ENCODE measurements around the gene PAMR1. TPM values are rescaled to one million over a fixed set of nuclear protein-coding genes. Genes with fewer than 3 reads are reported as not detected.
A peak's percentile ranks its signal among the peaks of the same experiment; 100 is the strongest.

PAMR1 gene, protein sequence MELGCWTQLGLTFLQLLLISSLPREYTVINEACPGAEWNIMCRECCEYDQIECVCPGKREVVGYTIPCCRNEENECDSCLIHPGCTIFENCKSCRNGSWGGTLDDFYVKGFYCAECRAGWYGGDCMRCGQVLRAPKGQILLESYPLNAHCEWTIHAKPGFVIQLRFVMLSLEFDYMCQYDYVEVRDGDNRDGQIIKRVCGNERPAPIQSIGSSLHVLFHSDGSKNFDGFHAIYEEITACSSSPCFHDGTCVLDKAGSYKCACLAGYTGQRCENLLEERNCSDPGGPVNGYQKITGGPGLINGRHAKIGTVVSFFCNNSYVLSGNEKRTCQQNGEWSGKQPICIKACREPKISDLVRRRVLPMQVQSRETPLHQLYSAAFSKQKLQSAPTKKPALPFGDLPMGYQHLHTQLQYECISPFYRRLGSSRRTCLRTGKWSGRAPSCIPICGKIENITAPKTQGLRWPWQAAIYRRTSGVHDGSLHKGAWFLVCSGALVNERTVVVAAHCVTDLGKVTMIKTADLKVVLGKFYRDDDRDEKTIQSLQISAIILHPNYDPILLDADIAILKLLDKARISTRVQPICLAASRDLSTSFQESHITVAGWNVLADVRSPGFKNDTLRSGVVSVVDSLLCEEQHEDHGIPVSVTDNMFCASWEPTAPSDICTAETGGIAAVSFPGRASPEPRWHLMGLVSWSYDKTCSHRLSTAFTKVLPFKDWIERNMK
- polyA plus RNA-seq (2013, experiment 1 of 2) = 0.46 TPM
- 0.52 TPM for polyA plus RNA-seq (2013, experiment 2 of 2)

DNA sequence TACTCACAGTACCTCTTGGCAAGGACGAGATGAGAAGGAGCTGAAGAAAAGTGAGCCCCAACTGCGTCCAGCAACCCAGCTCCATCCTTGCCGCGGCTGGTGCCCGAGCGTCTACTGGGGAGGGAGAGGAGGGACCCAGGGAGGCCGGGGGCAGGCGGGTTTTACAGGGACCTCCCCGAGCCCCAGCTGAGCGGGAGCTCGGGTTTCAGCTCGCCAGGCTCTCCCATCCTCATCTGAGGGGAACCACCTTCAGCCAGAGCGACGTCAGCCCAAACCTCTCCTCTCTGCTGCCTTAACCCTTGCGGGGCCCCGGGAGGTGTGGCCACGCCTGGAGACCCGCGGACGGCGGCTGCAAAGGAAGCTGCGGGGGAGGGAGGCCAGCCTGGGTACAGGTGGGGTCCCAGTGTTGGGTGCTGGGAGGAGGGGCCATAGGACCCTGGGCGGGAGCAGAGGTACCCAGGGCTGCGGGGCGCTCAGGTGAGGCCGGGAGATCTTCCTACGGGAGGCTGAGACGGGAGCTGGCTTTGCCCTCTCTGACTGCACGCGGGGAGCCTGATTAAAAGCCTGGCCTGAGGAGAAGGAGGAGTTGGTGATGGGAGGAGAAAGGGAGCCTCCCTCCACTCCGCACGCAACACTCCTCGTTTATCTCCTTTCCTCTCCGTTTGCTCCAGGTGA lies at the start of gene PAMR1:
Gene PAMR1, minus strand, starts transcription at position 116 of the 675 bp plus-strand sequence. Its CDS starts 31 bp downstream, at position 85.
- peak; percentile 72 for DNase-seq
- Histone ChIP-seq H3K56ac (ENCODE audit: low read length) (peak within 1 kb of the TSS; percentile 80), H3K4me2 (ENCODE audit: low read length) (peak within 1 kb of the TSS; percentile 11), H2BK120ac (ENCODE audit: low read depth, low read length) (no peak within 1 kb of the TSS), H3K9ac (ENCODE audit: low read length) (peak within 1 kb of the TSS; percentile 57), H3K4me3 (ENCODE audit: low read length) (peak within 1 kb of the TSS; percentile 28), H3K79me2 (ENCODE audit: control insufficient read depth, insufficient read depth, low read length) (no peaks in the 10 kb centered on the region), H3K23ac (ENCODE audit: low read length) (no peak within 1 kb of the TSS), H3K27ac (ENCODE audit: low read depth, low read length) (no peak within 1 kb of the TSS), H3K18ac (ENCODE audit: low read length) (peak within 1 kb of the TSS; percentile 3), H3K4ac (ENCODE audit: low read depth, low read length) (no peak within 1 kb of the TSS), H2BK15ac (replicated peaks; ENCODE audit: low read depth) (no peak within 1 kb of the TSS), H3K79me1 (ENCODE audit: low read length) (no peaks in the 10 kb centered on the region), H4K5ac (ENCODE audit: low read length) (no peak within 1 kb of the TSS), H3K36me3 (ENCODE audit: control insufficient read depth, insufficient read depth, low read length) (no peaks in the 10 kb centered on the region), H2AK5ac (ENCODE audit: low read length) (no peak within 1 kb of the TSS), H3K27me3 (ENCODE audit: insufficient read depth, low read length, poor library complexity) (no peaks in the 10 kb centered on the region), H4K8ac (ENCODE audit: low read depth, low read length) (no peak within 1 kb of the TSS), H2BK5ac (ENCODE audit: low read length) (no peak within 1 kb of the TSS), H3K4me1 (ENCODE audit: control insufficient read depth, low read depth, low read length) (no peaks in the 10 kb centered on the region)
- WGBS (ENCODE audit: extremely low coverage, insufficient coverage, low lambda C conversion rate) = no CpG with 5 or more reads among the region's 34 CpGs

DNA sequence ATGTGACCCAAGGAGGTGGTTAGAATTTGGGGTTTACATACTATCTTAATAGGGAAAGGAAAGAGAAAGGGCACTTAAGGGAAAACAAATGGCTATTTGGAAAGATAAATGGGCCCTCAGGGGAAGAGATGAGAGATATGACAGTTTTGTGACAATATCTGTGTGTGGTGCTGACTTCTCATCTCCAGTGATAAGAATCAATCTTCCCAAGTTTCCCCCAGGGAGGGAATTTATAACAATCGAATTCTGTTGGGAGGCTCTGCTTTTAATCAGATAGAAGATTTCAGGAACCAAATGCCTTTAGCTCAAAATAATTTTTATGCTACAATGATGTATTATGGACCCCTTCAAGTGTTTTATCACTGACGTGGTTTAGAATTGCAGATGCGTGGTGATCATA lies 46.3 kb upstream of the PAMR1 start:
- Histone ChIP-seq H3K27ac (ENCODE audit: low read depth, low read length) (no peak overlapping the region), H3K56ac (ENCODE audit: low read length) (no peak overlapping the region), H3K79me1 (ENCODE audit: low read length) (no peaks in the 10 kb centered on the region), H3K4me1 (ENCODE audit: control insufficient read depth, low read depth, low read length) (peaks cover 2% of the 10 kb centered on the region), H3K36me3 (ENCODE audit: control insufficient read depth, insufficient read depth, low read length) (no peaks in the 10 kb centered on the region), H4K5ac (ENCODE audit: low read length) (no peak overlapping the region), H3K27me3 (ENCODE audit: insufficient read depth, low read length, poor library complexity) (no peaks in the 10 kb centered on the region), H3K4me3 (ENCODE audit: low read length) (no peak overlapping the region), H4K8ac (ENCODE audit: low read depth, low read length) (no peak overlapping the region), H2BK5ac (ENCODE audit: low read length) (no peak overlapping the region), H2BK15ac (replicated peaks; ENCODE audit: low read depth) (no peak overlapping the region), H3K4me2 (ENCODE audit: low read length) (no peak overlapping the region), H2BK120ac (ENCODE audit: low read depth, low read length) (no peak overlapping the region), H3K18ac (ENCODE audit: low read length) (no peak overlapping the region), H3K4ac (ENCODE audit: low read depth, low read length) (no peak overlapping the region), H3K23ac (ENCODE audit: low read length) (no peak overlapping the region), H3K9ac (ENCODE audit: low read length) (no peak overlapping the region), H3K79me2 (ENCODE audit: control insufficient read depth, insufficient read depth, low read length) (no peaks in the 10 kb centered on the region), H2AK5ac (ENCODE audit: low read length) (no peak overlapping the region)
- peak; percentile 16 for DNase-seq
- WGBS (ENCODE audit: extremely low coverage, insufficient coverage, low lambda C conversion rate) = no CpG with 5 or more reads among the region's 3 CpGs

DNA sequence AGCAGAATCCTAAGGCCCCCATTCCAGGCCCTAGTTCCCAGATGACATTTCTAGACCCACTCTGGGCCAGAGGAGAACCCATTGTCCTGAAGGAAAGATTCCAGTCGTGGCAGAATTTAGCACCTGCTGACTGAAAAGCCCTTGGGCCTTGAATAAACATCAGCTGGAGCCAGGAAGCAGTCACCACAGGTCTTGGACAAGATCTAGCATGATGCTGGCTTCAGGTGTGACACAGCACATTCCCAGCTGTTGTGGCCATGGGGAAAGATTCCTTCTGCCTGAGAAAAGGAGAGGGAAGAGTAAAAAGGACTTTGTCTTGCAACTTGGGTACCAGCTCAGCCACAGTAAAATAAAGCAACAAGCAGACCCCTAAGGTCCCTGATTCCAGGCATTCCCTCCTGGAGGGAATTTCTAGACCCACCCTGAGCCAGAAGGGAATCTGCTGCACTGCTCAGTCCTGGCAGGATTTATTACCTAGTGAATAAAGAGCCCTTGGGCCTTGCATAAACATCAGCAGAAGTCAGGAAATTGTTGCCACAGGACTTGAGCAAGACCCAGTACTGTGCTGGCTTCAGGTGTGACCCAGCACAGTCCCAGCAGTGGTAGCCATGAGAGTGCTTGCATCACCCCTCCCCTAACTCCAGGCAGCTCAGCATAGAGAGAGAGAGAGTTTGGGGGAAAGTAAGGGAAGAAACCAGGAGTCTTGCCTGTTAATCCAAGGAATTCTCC lies 42.5 kb upstream of the PAMR1 start:
- Histone ChIP-seq H3K4me3 (ENCODE audit: low read length) (no peak overlapping the region), H4K8ac (ENCODE audit: low read depth, low read length) (no peak overlapping the region), H3K9ac (ENCODE audit: low read length) (no peak overlapping the region), H3K79me2 (ENCODE audit: control insufficient read depth, insufficient read depth, low read length) (no peaks in the 10 kb centered on the region), H3K36me3 (ENCODE audit: control insufficient read depth, insufficient read depth, low read length) (no peaks in the 10 kb centered on the region), H3K4me2 (ENCODE audit: low read length) (no peak overlapping the region), H3K23ac (ENCODE audit: low read length) (no peak overlapping the region), H3K18ac (ENCODE audit: low read length) (peak overlapping the region; percentile 78), H3K4ac (ENCODE audit: low read depth, low read length) (no peak overlapping the region), H2BK120ac (ENCODE audit: low read depth, low read length) (no peak overlapping the region), H3K56ac (ENCODE audit: low read length) (no peak overlapping the region), H2BK5ac (ENCODE audit: low read length) (no peak overlapping the region), H3K4me1 (ENCODE audit: control insufficient read depth, low read depth, low read length) (peaks cover 2% of the 10 kb centered on the region), H3K79me1 (ENCODE audit: low read length) (no peaks in the 10 kb centered on the region), H4K5ac (ENCODE audit: low read length) (no peak overlapping the region), H2BK15ac (replicated peaks; ENCODE audit: low read depth) (no peak overlapping the region), H3K27me3 (ENCODE audit: insufficient read depth, low read length, poor library complexity) (no peaks in the 10 kb centered on the region), H2AK5ac (ENCODE audit: low read length) (no peak overlapping the region), H3K27ac (ENCODE audit: low read depth, low read length) (peak overlapping the region; percentile 84)
- DNase-seq = peak; percentile 94
- WGBS (ENCODE audit: extremely low coverage, insufficient coverage, low lambda C conversion rate) = no CpG with 5 or more reads among the region's 1 CpG

DNA sequence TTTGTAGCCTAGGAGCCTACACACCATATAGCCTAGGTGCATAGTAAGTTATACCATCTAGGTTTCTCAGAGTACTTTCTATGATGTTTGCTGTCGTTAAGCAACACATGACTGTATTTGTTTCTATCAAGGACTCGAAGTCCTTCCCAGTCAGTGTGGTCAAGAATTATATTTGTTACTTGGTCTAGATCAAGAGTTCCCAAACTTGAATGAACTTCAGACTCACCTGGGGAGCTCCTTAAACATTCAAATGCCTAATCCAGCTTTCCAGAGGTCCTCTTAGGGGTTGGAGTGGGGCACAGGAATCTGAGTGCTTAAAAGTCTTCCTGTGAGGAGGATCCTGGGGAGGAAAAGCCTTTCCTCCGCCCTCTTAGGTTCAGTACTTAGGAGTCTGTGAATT lies 41.5 kb upstream of the PAMR1 start:
- H3K4me3 ChIP-seq (ENCODE audit: low read length) = no peak overlapping the region

DNA sequence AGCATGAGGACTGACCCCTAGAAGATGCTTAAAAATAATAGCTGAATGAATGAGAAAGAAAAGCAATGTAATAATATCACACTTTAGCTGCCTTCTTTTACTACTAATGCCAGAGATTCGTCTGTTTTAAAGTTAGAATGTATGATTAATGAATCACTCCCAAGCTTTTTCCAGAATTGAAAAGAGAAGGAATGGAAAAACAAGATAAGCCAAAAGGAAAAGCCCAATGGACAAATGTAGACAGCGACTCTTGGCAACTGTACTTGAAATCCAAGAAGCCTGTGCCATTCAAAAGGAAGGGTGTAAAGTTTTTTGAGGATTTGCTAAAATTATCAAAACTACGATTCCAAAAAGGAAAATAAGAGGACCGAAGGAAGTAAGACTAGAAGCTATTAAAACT lies 40.8 kb upstream of the PAMR1 start:
- H3K4me3 ChIP-seq (ENCODE audit: low read length) = no peak overlapping the region
- WGBS (ENCODE audit: extremely low coverage, insufficient coverage, low lambda C conversion rate) = no CpG with 5 or more reads among the region's 4 CpGs

More for the DNA sequence above, 41.5 kb upstream of the PAMR1 start:
- no peak overlapping the region for H4K5ac ChIP-seq (ENCODE audit: low read length)
- no peak overlapping the region for H2BK120ac ChIP-seq (ENCODE audit: low read depth, low read length)
- H3K4me1 ChIP-seq (ENCODE audit: control insufficient read depth, low read depth, low read length) = peaks cover 2% of the 10 kb centered on the region
- H3K79me2 ChIP-seq (ENCODE audit: control insufficient read depth, insufficient read depth, low read length) = no peaks in the 10 kb centered on the region
- no peak overlapping the region for H3K56ac ChIP-seq (ENCODE audit: low read length)
- H3K18ac ChIP-seq (ENCODE audit: low read length) = peak overlapping the region; percentile 78
- no peak overlapping the region for H2AK5ac ChIP-seq (ENCODE audit: low read length)
- no peaks in the 10 kb centered on the region for H3K36me3 ChIP-seq (ENCODE audit: control insufficient read depth, insufficient read depth, low read length)
- H3K4ac ChIP-seq (ENCODE audit: low read depth, low read length) = no peak overlapping the region
- no CpG with 5 or more reads among the region's 3 CpGs for WGBS (ENCODE audit: extremely low coverage, insufficient coverage, low lambda C conversion rate)
- H3K23ac ChIP-seq (ENCODE audit: low read length) = no peak overlapping the region
- no peaks in the 10 kb centered on the region for H3K27me3 ChIP-seq (ENCODE audit: insufficient read depth, low read length, poor library complexity)
- no peaks in the 10 kb centered on the region for H3K79me1 ChIP-seq (ENCODE audit: low read length)
- H2BK15ac ChIP-seq (replicated peaks; ENCODE audit: low read depth) = no peak overlapping the region
- no peak for DNase-seq
- H3K9ac ChIP-seq (ENCODE audit: low read length) = no peak overlapping the region
- no peak overlapping the region for H2BK5ac ChIP-seq (ENCODE audit: low read length)
- H3K4me2 ChIP-seq (ENCODE audit: low read length) = no peak overlapping the region
- no peak overlapping the region for H4K8ac ChIP-seq (ENCODE audit: low read depth, low read length)
- peak overlapping the region; percentile 84 for H3K27ac ChIP-seq (ENCODE audit: low read depth, low read length)

More for the DNA sequence above, 40.8 kb upstream of the PAMR1 start:
- H2BK15ac ChIP-seq (replicated peaks; ENCODE audit: low read depth) = no peak overlapping the region
- no peak overlapping the region for H2BK120ac ChIP-seq (ENCODE audit: low read depth, low read length)
- H3K27ac ChIP-seq (ENCODE audit: low read depth, low read length) = no peak overlapping the region
- H3K4ac ChIP-seq (ENCODE audit: low read depth, low read length) = no peak overlapping the region
- H4K5ac ChIP-seq (ENCODE audit: low read length) = no peak overlapping the region
- no peak overlapping the region for H3K18ac ChIP-seq (ENCODE audit: low read length)
- no peak overlapping the region for H3K23ac ChIP-seq (ENCODE audit: low read length)
- no peak overlapping the region for H3K9ac ChIP-seq (ENCODE audit: low read length)
- no peak for DNase-seq
- no peaks in the 10 kb centered on the region for H3K79me1 ChIP-seq (ENCODE audit: low read length)
- H2AK5ac ChIP-seq (ENCODE audit: low read length) = no peak overlapping the region
- no peak overlapping the region for H3K4me2 ChIP-seq (ENCODE audit: low read length)
- no peak overlapping the region for H4K8ac ChIP-seq (ENCODE audit: low read depth, low read length)
- H3K36me3 ChIP-seq (ENCODE audit: control insufficient read depth, insufficient read depth, low read length) = no peaks in the 10 kb centered on the region
- H3K4me1 ChIP-seq (ENCODE audit: control insufficient read depth, low read depth, low read length) = peaks cover 2% of the 10 kb centered on the region
- no peak overlapping the region for H2BK5ac ChIP-seq (ENCODE audit: low read length)
- no peak overlapping the region for H3K56ac ChIP-seq (ENCODE audit: low read length)
- no peaks in the 10 kb centered on the region for H3K79me2 ChIP-seq (ENCODE audit: control insufficient read depth, insufficient read depth, low read length)
- H3K27me3 ChIP-seq (ENCODE audit: insufficient read depth, low read length, poor library complexity) = no peaks in the 10 kb centered on the region
